ENCODE data around the gene SVBP. TPM values are rescaled to one million over a fixed set of nuclear protein-coding genes. Genes with fewer than 3 reads are reported as not detected.
"Not testable (repeated sequence)": the region's sequence is repeated elsewhere in the genome, so short reads cannot be mapped to it uniquely, and the experiment has no call there.

The SVBP gene
- polyA plus RNA-seq, 1 donor (not counting 4 experiments of a cell fraction or from before 2014, with no cell fraction given) = 15.5 TPM

GRCh38 chr1:42861014-42861399 lies 43.8 kb upstream of the SVBP start:
- no peak for DNase-seq (ENCODE audit: low read depth, low spot score)
- Histone ChIP-seq H3K27ac (ENCODE audit: control insufficient read depth, insufficient read depth, low read length) (no peak overlapping the region), H3K9me1 (ENCODE audit: control insufficient read depth, extremely low read depth, insufficient read depth, low read length) (no peaks in the 10 kb centered on the region), H2AFZ (ENCODE audit: control insufficient read depth, low read length) (no peak overlapping the region), H3K9me3 (ENCODE audit: control insufficient read depth, low read depth, low read length) (peaks cover 8% of the 10 kb centered on the region), H3K9ac (ENCODE audit: control insufficient read depth, extremely low read depth, insufficient read depth, low read length) (no peak overlapping the region), H4K20me1 (ENCODE audit: control insufficient read depth, extremely low read depth, insufficient read depth, low read length) (no peaks in the 10 kb centered on the region), H3K36me3 (ENCODE audit: control insufficient read depth in 2 of 2, extremely low read depth in 1 of 2, insufficient read depth in 2 of 2, low read length in 2 of 2) (no peaks in the 10 kb centered on the region), H3K4me2 (ENCODE audit: control insufficient read depth, extremely low read depth, insufficient read depth, low read depth, low read length) (no peak overlapping the region), H3K4me3 (ENCODE audit: control insufficient read depth in 2 of 3, extremely low read depth in 1 of 3, insufficient read depth in 2 of 3, low read depth in 1 of 3, low read length in 3 of 3) (no peak overlapping the region), H3K79me2 (ENCODE audit: control insufficient read depth, insufficient read depth, low read length) (no peaks in the 10 kb centered on the region), H3K27me3 (ENCODE audit: control insufficient read depth, extremely low read depth, insufficient read depth, low read length) (no peaks in the 10 kb centered on the region), H3K4me1 (ENCODE audit: control insufficient read depth, extremely low read depth, insufficient read depth, low read length) (no peaks in the 10 kb centered on the region)
- no peak for FAIRE-seq
- dilution Hi-C loops (cut with MboI; ENCODE audit: extremely low pct_ligation_motif_present, low sequenced_read_pairs) = no loop called here
- TF ChIP-seq CTCF (optimal IDR thresholded peaks at IDR 0.05 in 1 of 3, IDR thresholded peaks at IDR 0.05 in 1 of 3, conservative IDR thresholded peaks at IDR 0.05 in 1 of 3; ENCODE audit: extremely low read depth in 1 of 3, insufficient read depth in 2 of 3, low read length in 3 of 3) = no peak
- no peak for TF ChIP-seq EZH2 (IDR thresholded peaks at IDR 0.05; ENCODE audit: low read length)

- H3K4me1 ChIP-seq (ENCODE audit: control insufficient read depth, extremely low read depth, insufficient read depth, low read length) = no peaks in the 10 kb centered on the region
- H3K27ac ChIP-seq (ENCODE audit: control insufficient read depth, insufficient read depth, low read length) = no peak overlapping the region
- H3K79me2 ChIP-seq (ENCODE audit: control insufficient read depth, insufficient read depth, low read length) = no peaks in the 10 kb centered on the region
- no peak for DNase-seq (ENCODE audit: low read depth, low spot score)
- no peak overlapping the region for H2AFZ ChIP-seq (ENCODE audit: control insufficient read depth, low read length)
- peak in 2 of 3 experiments; percentile 13 to 17 for TF ChIP-seq CTCF (optimal IDR thresholded peaks at IDR 0.05 in 1 of 3, IDR thresholded peaks at IDR 0.05 in 1 of 3, conservative IDR thresholded peaks at IDR 0.05 in 1 of 3; ENCODE audit: extremely low read depth in 1 of 3, insufficient read depth in 2 of 3, low read length in 3 of 3)
- TF ChIP-seq EZH2 (IDR thresholded peaks at IDR 0.05; ENCODE audit: low read length) = no peak
- H3K9me3 ChIP-seq (ENCODE audit: control insufficient read depth, low read depth, low read length) = peaks cover 8% of the 10 kb centered on the region
- no peaks in the 10 kb centered on the region for H3K9me1 ChIP-seq (ENCODE audit: control insufficient read depth, extremely low read depth, insufficient read depth, low read length)
- no peak for FAIRE-seq
- dilution Hi-C loops (cut with MboI; ENCODE audit: extremely low pct_ligation_motif_present, low sequenced_read_pairs) = no loop called here
- no peaks in the 10 kb centered on the region for H3K27me3 ChIP-seq (ENCODE audit: control insufficient read depth, extremely low read depth, insufficient read depth, low read length)
- H4K20me1 ChIP-seq (ENCODE audit: control insufficient read depth, extremely low read depth, insufficient read depth, low read length) = no peaks in the 10 kb centered on the region
- no peak overlapping the region for H3K4me3 ChIP-seq (ENCODE audit: control insufficient read depth in 2 of 3, extremely low read depth in 1 of 3, insufficient read depth in 2 of 3, low read depth in 1 of 3, low read length in 3 of 3)
- no peak overlapping the region for H3K4me2 ChIP-seq (ENCODE audit: control insufficient read depth, extremely low read depth, insufficient read depth, low read depth, low read length)
- no peak overlapping the region for H3K9ac ChIP-seq (ENCODE audit: control insufficient read depth, extremely low read depth, insufficient read depth, low read length)
- H3K36me3 ChIP-seq (ENCODE audit: control insufficient read depth in 2 of 2, extremely low read depth in 1 of 2, insufficient read depth in 2 of 2, low read length in 2 of 2) = no peaks in the 10 kb centered on the region
Measured at GRCh38 chr1:42860339-42861013, 43.3 kb upstream of the SVBP start.

- H4K20me1 ChIP-seq (ENCODE audit: control insufficient read depth, extremely low read depth, insufficient read depth, low read length); H3K4me3 ChIP-seq (ENCODE audit: control insufficient read depth in 2 of 3, extremely low read depth in 1 of 3, insufficient read depth in 2 of 3, low read depth in 1 of 3, low read length in 3 of 3); H3K27ac ChIP-seq (ENCODE audit: control insufficient read depth, insufficient read depth, low read length); H3K4me1 ChIP-seq (ENCODE audit: control insufficient read depth, extremely low read depth, insufficient read depth, low read length); H2AFZ ChIP-seq (ENCODE audit: control insufficient read depth, low read length); H3K4me2 ChIP-seq (ENCODE audit: control insufficient read depth, extremely low read depth, insufficient read depth, low read depth, low read length); H3K27me3 ChIP-seq (ENCODE audit: control insufficient read depth, extremely low read depth, insufficient read depth, low read length); H3K79me2 ChIP-seq (ENCODE audit: control insufficient read depth, insufficient read depth, low read length); dilution Hi-C loops (cut with MboI; ENCODE audit: extremely low pct_ligation_motif_present, low sequenced_read_pairs); H3K9me3 ChIP-seq (ENCODE audit: control insufficient read depth, low read depth, low read length); H3K36me3 ChIP-seq (ENCODE audit: control insufficient read depth in 2 of 2, extremely low read depth in 1 of 2, insufficient read depth in 2 of 2, low read length in 2 of 2); FAIRE-seq; H3K9ac ChIP-seq (ENCODE audit: control insufficient read depth, extremely low read depth, insufficient read depth, low read length); DNase-seq (ENCODE audit: low read depth, low spot score); H3K9me1 ChIP-seq (ENCODE audit: control insufficient read depth, extremely low read depth, insufficient read depth, low read length): not testable (repeated sequence)
Measured at GRCh38 chr1:42859366-42859765, 42.2 kb upstream of the SVBP start.

GRCh38 chr1:42856554-42856953 lies 39.4 kb upstream of the SVBP start:
- FAIRE-seq; dilution Hi-C loops (cut with MboI; ENCODE audit: extremely low pct_ligation_motif_present, low sequenced_read_pairs); H3K9ac ChIP-seq (ENCODE audit: control insufficient read depth, extremely low read depth, insufficient read depth, low read length); H3K27ac ChIP-seq (ENCODE audit: control insufficient read depth, insufficient read depth, low read length); H3K4me3 ChIP-seq (ENCODE audit: control insufficient read depth in 2 of 3, extremely low read depth in 1 of 3, insufficient read depth in 2 of 3, low read depth in 1 of 3, low read length in 3 of 3); H3K4me1 ChIP-seq (ENCODE audit: control insufficient read depth, extremely low read depth, insufficient read depth, low read length); DNase-seq (ENCODE audit: low read depth, low spot score); H2AFZ ChIP-seq (ENCODE audit: control insufficient read depth, low read length); H3K36me3 ChIP-seq (ENCODE audit: control insufficient read depth in 2 of 2, extremely low read depth in 1 of 2, insufficient read depth in 2 of 2, low read length in 2 of 2); H3K9me1 ChIP-seq (ENCODE audit: control insufficient read depth, extremely low read depth, insufficient read depth, low read length); H3K27me3 ChIP-seq (ENCODE audit: control insufficient read depth, extremely low read depth, insufficient read depth, low read length); H4K20me1 ChIP-seq (ENCODE audit: control insufficient read depth, extremely low read depth, insufficient read depth, low read length); H3K9me3 ChIP-seq (ENCODE audit: control insufficient read depth, low read depth, low read length); H3K79me2 ChIP-seq (ENCODE audit: control insufficient read depth, insufficient read depth, low read length); H3K4me2 ChIP-seq (ENCODE audit: control insufficient read depth, extremely low read depth, insufficient read depth, low read depth, low read length): not testable (repeated sequence)
